ENCODE results near the gene FOXG1.

Gene FOXG1

GRCh38 chr14:28762955-28763326 is 3.6 kb upstream of the FOXG1 start:
- Histone ChIP-seq H3K27me3 (peaks cover 100% of the 10 kb centered on the region), H3K27ac (no peak overlapping the region), H3K4me1 (ENCODE audit: control insufficient read depth in 1 of 2, insufficient read depth in 1 of 2, low read depth in 1 of 2, low read length in 1 of 2) (no peaks in the 10 kb centered on the region), H3K4me3 (ENCODE audit: low read depth in 1 of 2, low read length in 1 of 2) (no peak overlapping the region), H3K9me3 (peaks cover 8% of the 10 kb centered on the region), H3K36me3 (no peaks in the 10 kb centered on the region)
- no peak for TF ChIP-seq CTCF (IDR thresholded peaks at IDR 0.05)

GRCh38 chr14:28763751-28764256 is 2.8 kb upstream of the FOXG1 start:
- no peaks in the 10 kb centered on the region for H3K4me1 ChIP-seq (ENCODE audit: control insufficient read depth in 1 of 2, insufficient read depth in 1 of 2, low read depth in 1 of 2, low read length in 1 of 2)
- peaks cover 14% of the 10 kb centered on the region for H3K9me3 ChIP-seq
- H3K36me3 ChIP-seq, result no peaks in the 10 kb centered on the region
- no peak for TF ChIP-seq CTCF (IDR thresholded peaks at IDR 0.05)
- no peak overlapping the region for H3K27ac ChIP-seq
- H3K4me3 ChIP-seq (ENCODE audit: low read depth in 1 of 2, low read length in 1 of 2), result no peak overlapping the region
- peaks cover 100% of the 10 kb centered on the region for H3K27me3 ChIP-seq

- H3K9me3 ChIP-seq, result peaks cover 14% of the 10 kb centered on the region
- H3K27me3 ChIP-seq, result peaks cover 100% of the 10 kb centered on the region
- H3K27ac ChIP-seq, result no peak overlapping the region
- H3K4me1 ChIP-seq (ENCODE audit: control insufficient read depth in 1 of 2, insufficient read depth in 1 of 2, low read depth in 1 of 2, low read length in 1 of 2), result no peaks in the 10 kb centered on the region
- no peaks in the 10 kb centered on the region for H3K36me3 ChIP-seq
- no peak for TF ChIP-seq CTCF (IDR thresholded peaks at IDR 0.05)
- H3K4me3 ChIP-seq (ENCODE audit: low read depth in 1 of 2, low read length in 1 of 2), result no peak overlapping the region
Observed at GRCh38 chr14:28764257-28765160, 2.1 kb upstream of the FOXG1 start.

GRCh38 chr14:28765169-28765830 is 1.3 kb upstream of the FOXG1 start:
- Histone ChIP-seq H3K27me3 (peaks cover 100% of the 10 kb centered on the region), H3K36me3 (no peaks in the 10 kb centered on the region), H3K27ac (no peak overlapping the region), H3K4me1 (ENCODE audit: control insufficient read depth in 1 of 2, insufficient read depth in 1 of 2, low read depth in 1 of 2, low read length in 1 of 2) (no peaks in the 10 kb centered on the region), H3K9me3 (peaks cover 14% of the 10 kb centered on the region), H3K4me3 (ENCODE audit: low read depth in 1 of 2, low read length in 1 of 2) (no peak overlapping the region)
- no peak for TF ChIP-seq CTCF (IDR thresholded peaks at IDR 0.05)

- Histone ChIP-seq H3K27me3 (peaks cover 100% of the 10 kb centered on the region), H3K36me3 (no peaks in the 10 kb centered on the region), H3K4me1 (ENCODE audit: control insufficient read depth in 1 of 2, insufficient read depth in 1 of 2, low read depth in 1 of 2, low read length in 1 of 2) (no peaks in the 10 kb centered on the region), H3K9me3 (peaks cover 14% of the 10 kb centered on the region), H3K4me3 (ENCODE audit: low read depth in 1 of 2, low read length in 1 of 2) (no peak overlapping the region), H3K27ac (no peak overlapping the region)
- TF ChIP-seq CTCF (IDR thresholded peaks at IDR 0.05), result no peak
Observed at GRCh38 chr14:28765831-28766468, 637 bp upstream of the FOXG1 start.

All from neutrophil (primary cell).